Measurements from ENCODE around the gene SKIC8.

SKIC8 gene

DNA sequence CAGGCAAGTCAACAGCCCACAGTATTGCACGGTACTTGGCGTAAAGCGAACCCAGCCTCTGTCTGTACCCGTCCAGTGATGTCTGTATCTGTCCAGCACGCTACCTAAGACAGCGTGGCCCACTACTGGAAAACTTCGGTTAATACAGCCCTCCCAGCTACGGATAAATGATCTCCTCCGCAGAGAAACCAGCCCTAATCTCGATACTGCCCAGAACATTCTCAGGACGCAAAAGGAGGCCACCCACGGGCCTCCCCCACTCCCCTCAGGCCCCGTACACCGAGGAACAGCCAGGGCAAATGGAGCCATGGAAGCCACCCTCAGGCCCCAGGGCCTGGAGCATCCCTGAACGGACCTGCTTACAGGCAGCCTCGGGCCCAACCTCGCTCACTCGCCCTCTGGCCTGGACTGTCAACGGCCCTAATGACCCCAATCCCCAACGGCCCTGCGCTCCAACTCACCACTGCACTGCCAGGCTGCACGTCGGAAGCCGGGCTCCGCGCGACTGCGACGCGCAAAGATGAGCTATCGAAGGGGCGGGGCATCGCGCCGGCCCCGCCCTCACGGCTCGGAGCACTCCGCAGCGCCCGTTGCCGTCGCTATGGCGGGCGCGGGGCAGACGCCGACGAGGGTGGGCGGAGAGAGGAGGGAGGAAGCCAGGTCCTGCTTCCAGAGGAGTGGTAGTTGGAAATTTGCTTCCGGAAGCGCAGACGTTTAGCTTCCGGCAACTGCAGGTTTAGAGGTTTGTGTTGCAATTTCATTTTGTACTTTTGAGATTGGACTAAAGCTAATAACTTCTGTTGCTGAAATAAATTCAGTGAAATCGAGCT, at the start of gene SKIC8:
Gene SKIC8 (minus strand): TSS at position 509 of the 830 bp plus-strand sequence. CDS start 3,923 bp downstream, outside the sequence.
- peak; percentile 93 for DNase-seq (ENCODE audit: low read depth)

DNA sequence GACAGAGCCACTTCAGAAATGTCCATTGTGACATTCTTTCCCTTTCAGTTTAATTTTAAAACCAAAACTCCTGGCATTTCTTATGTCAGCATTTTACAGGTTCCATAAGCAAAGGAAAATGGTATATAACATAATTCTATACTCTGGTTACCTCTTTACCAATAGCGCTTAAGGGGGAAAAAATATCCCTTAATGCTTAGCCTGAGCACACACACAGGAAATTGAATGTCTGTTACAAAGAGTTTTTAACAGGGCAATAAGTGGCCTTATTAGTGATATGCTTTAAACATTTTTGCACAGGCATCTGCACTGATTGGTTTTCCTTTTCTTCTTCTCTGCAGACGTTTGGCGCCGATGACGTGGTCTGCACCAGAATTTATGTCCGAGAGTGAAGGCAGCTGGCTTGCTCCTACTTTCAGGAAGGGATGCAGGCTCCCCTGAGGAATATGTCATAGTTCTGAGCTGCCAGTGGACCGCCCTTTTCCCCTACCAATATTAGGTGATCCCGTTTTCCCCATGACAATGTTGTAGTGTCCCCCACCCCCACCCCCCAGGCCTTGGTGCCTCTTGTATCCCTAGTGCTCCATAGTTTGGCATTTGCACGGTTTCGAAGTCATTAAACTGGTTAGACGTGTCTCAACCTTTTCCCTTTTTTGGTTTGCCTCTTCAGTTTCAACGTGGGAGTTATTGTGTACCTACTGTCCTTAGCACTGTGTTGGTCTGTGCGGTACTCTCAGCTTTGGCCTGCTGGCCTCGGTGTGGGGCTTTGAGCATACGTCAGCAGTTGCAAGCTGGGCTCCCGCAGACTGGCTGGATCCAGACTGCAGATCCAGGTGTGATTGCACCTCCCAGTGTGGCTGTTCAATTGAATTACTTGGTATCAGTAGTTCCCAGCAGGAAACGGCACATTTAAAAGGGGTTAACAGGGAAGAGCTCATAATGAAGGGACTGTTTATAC, 48.5 kb upstream of the SKIC8 start:
- no peak for DNase-seq (ENCODE audit: low read depth)

DNA sequence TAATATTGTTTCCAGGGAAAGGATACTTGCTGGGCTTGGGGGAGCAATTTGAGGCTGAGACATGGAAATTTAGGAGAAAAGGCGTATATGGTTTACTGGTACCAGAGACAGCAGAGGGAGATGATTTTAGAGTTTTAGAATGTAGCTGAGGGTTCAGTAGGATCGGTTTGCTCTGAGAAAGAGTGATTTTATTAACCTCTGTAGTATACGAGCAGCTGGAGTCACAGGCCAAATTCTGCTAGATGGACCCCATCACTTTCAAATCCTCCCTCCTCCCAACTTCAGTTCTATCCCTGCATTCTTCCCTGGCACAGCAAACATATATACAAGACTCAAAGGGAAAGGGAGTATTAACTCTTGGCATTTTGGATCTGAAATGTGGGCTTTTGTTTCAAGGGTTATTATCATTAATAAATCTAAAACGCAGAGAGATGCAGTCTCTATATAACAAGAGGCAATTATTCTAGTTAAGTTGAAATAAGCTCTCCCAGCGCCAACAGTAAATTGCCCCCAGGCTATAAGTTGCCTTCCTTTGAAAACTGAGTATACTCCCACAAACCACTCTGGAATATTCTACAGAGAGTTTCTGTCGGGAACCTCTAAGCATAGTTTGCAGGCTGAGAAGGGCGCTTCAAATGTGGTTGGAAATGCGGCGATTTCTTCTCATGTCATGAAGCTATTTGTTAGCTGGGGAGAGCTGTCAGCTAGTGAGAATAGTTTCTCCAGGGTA, 46.2 kb upstream of the SKIC8 start:
- no peak for DNase-seq (ENCODE audit: low read depth)

DNA sequence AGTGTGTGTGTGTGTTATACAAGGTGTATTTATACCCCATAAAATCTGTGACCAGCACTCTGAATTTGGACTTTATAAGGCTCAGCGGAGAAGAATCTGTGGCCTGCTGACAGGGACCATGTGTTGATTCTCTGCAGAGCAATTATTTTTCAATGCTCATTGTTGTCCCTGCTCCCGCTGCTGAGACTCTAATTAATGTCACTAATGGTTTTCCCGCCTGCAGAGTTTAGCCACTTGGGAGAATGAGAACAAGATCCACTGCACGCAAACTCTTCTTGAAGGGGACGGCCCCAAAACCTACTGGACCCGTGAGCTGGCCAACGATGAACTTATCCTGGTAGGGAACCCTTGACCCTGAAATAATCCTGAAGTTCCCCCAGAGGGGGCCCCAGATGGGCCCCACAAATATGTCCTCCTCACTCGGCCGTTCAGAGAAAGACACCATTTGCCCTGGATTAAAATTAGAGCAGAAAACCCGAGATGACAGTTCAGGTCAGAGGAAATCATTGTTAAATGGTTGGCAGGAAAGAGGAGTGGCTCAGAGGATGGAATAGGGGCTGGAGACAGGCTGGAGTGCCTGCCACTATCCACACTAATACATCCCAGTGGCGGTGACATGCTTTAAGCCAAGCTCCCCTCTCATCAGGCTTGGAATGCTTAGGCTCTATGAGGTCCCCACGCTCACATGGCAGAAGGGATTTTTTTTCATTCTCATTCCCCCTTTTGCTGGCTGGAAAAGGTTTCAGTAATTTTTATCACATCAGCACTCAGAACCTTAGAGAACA, 44.1 kb upstream of the SKIC8 start:
- no peak for DNase-seq (ENCODE audit: low read depth)

DNA sequence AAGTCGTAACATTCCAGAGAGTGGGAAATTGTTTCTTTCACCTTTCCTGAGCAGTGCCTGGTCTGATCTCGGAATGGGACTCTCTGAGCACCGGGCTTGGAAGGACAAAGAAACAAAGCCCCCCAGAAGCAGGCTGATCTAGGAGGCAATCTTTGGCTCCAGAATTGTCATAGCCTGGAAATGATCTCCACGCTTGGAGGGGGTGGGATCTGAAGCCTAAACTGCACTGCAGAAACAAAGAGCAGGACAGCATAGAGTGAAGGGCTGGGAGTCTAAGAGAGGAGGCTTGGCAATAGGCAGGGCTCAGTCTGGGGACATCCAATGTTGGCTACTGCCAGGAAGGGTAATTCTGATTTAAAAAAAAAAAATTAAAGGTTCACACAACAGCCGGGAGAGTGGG, 42.6 kb upstream of the SKIC8 start:
- DNase-seq (ENCODE audit: low read depth), result no peak

DNA sequence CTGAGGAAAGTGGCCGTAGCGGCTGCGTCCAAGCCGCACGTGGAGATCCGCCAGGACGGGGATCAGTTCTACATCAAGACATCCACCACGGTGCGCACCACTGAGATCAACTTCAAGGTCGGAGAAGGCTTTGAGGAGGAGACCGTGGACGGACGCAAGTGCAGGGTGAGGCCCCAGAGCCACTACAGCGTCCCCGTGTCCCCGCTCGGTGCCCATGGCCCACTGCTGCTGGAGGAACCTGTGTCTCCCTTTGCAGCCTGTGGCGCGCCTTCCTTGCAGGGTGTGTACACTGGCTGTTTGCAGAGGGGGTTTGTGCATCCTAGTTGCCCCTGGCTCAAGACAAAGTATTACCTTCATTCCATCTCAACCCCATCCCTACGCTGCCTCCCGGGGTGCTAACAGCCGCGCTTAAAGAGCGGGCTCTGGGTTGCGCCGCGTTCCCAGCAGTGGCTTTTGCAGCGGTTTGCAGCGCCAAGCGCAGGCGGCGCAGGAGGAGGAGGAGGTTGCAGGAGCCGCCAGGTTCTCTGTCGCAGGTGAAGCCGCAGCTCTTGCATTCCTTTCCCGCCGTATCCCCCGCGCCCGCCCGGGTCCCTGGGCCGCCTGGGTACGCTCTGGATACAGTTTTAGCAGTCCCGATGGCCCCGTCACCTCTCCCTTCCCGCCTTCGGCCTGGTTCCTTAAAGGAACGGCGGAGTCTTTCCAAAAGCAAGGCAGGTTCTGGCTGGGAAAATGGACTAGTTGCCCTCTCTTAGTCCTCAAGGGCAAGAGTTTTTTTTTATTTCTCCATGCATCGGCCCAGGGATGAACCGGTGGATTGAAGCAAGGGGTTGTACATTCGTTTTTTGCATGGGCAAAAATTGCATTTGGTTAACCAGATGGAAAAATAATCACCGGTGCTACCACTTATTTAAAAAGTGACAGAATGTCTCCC, 41.9 kb upstream of the SKIC8 start:
- DNase-seq (ENCODE audit: low read depth), result no peak

DNA sequence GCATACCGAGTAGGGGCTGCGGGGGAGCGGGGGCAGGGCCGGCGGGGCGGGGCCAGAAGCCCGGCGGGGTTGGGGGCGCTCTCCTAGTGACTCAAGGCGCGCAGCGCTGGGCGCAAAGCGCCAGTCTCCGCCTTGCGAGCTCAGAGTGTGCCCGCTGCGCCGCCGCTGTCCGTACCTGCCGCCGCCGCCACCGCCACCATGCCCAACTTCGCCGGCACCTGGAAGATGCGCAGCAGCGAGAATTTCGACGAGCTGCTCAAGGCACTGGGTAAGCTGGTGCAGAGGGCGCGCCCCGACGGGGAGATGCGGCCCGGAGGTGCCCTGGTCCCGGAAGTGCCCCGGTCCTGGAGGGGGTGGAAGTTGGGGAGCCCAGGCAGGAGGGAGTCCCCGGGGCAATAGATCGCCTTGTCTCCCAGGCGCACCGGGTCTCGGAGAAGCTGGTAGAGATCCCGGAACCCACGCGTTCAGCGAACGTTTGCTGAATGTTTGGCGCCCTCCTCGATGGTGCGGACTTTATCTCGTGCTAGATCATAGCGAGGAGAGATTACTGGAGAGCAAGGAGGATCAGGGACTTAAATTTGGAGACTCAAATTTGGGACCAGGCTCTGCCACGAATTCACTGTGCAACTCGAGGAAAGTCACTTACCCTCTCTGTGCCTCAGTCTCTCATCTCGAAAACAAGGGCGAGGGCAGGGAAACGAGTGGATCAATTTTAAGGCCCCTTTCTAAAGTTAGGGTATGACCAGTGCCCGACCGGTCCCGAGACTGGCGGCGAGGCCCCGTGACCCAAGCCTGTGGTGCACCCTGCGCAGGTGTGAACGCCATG, 41.0 kb upstream of the SKIC8 start, which contains the start of gene CRABP1:
Gene CRABP1 (plus strand): TSS at position 123 of the 826 bp plus-strand sequence. CDS start 76 bp downstream, at position 199.
- no peak for DNase-seq (ENCODE audit: low read depth)

DNA sequence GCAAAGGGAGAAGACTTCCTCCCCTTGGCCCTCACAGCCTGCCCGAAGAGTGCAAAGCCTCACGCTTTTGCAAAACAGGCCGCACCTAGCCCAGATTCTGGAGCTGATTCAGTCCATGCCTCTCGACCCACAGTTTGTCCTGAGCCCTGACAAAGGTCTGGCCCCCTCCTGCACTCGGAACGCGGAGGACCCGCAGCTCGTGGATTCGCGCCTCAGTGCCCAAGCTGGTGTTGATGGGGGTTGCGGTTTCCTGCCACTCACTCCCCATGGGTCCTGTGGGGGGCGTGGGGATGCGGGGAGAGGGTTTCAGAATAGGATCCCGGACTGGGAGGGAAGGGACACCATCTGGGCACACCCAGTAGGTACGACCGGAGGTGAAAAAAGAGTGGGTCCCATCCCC, 40.1 kb upstream of the SKIC8 start:
- DNase-seq (ENCODE audit: low read depth), result no peak

DNA sequence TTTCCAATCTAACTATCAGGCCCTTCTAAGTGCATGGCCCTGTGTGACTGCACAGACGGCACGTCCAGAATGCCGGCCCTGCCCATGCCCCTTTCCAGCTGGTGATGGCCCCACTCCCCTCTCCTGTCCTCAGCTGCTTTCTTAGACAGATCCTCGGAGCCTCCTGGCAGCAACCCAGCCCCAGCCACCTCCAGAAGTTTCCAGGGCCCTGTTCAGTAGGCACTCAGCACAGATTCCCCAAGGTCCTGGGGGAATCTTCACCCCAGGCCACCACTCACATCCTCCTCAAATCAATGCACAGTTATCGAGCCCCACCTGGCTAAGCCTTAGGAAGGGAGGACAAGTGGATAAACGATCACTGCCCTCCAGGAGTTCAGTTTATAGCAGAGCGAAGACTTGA, 39.4 kb upstream of the SKIC8 start:
- no peak for DNase-seq (ENCODE audit: low read depth)

DNA sequence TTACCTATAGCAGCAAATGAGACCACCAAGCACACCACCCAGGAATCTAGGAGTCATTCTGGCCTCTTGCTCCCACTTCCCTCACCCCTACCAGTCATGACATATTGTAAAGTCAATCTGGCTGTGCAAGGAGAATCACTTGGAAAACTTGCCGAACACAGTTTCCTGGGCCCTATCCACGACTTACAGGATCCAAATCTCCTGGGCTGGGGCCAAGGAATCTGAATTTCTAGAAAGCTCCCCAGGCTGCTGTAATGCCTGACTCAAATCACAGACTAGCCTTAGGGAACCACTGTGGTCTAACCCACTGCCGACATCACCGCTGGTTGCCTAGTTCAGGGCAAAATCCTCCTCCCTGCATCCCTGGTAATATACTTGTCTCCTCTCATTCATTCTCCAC, 36.6 kb upstream of the SKIC8 start:
- DNase-seq (ENCODE audit: low read depth), result no peak

DNA sequence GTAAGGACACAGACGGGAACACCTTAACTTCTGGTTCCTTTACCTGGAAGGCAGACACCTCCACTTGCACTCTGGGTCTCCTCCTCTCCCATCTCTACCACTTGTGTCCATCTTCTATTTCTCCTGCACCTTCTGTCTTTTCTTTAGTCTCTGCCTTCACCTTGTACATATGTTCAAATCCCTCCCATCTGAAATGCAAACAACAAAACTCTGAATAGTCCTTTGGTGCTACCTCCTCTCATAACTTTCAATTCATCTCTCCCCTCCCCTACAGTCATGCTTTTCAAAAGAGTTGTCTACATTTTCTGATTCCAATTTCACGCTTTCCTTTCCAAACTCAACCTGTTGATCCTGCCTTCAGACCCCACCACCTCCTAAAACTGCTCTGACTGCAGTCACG, 35.4 kb upstream of the SKIC8 start:
- DNase-seq (ENCODE audit: low read depth), result no peak

DNA sequence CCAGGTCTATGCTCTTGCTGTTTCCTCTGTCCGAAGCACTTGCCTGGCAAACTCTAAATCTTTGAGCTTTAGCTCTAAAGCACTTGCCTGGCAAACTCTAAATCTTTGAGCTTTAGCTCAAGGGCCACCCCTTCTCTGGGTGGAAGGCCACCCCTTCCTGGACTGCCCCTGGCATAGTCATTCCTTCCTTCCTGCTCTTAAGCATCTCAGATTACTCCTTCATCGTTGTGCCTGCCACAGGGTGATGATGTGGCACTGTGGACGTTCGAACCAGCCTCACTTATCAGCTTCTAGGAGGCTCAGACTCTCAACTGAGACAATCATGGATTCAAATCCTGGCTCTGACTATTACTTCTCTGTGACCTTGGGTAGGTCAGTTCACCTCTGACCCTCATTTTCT, 30.2 kb upstream of the SKIC8 start:
- peak; percentile 30 for DNase-seq (ENCODE audit: low read depth)

DNA sequence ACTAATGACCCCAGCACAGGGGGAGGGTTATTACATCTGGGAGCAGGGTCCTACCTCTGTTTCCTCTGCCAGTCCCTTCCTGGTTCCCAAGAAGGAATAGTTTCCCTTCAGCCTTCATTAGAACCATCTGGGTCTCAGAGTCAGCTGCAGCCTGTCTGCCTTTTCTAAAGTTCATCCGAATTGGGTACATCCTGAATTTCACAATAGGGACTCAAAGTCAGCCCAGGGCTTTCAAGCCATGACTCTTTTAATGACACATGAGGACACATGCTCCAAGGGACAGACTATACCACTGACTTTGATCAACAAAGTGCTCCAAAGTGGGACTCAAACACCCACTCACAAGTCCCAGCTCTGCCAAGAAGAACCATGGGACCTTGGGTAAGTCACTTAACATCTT, 28.1 kb upstream of the SKIC8 start:
- DNase-seq (ENCODE audit: low read depth), result peak; percentile 23

DNA sequence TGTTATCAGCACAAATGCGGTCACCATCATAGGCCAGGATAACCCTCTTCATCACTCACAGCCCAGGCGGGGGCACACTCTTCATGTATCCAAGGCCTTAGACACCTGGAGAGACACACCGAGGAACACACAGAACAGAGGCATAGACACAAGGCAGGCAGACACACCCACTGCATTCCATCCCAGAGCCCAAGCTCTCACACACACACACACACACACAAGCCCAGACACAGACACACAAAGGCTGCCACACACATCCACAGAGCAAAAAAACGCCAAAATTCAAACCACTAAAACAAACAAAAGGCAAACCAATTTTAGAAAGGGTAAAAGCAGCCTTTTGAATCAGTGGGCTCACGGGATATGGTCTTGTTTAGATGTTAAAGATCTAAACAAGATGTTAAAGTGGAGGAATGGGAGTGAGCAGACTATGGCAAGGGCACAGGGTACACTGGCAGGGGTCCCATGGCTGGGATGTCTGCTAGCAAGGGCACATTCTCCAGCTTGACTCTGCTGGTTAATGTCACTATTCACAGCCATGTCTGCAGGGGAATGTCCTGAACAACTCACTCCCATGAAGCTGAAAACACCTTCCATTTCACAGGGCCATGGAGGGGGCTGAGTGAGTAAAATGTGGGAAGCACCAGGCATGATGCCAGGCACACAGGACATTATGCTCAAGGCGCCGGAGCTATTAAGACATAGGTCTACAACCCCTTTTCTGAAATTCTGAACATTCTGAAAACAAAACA, 25.9 kb upstream of the SKIC8 start:
- peak; percentile 34 for DNase-seq (ENCODE audit: low read depth)

DNA sequence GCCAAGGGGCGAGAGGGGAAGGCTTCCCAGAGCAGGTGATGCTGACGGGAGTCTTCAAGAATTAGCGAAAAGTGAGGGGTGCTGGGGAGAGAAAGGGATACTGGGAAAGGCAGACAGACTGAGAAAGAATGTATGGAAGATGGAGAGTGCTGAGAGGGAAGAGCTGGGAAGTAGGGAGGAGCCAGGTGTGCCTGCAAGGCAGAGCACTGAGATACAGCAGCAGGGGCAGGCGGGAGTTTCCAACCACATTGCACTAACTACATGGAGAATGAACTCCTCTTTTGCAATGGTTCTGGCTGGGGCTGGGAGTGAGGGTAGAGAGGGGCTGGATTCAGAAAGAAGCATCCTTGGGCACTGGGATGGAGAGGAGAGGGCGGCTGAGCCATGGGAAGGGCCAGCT, 24.7 kb upstream of the SKIC8 start:
- DNase-seq (ENCODE audit: low read depth), result no peak

DNA sequence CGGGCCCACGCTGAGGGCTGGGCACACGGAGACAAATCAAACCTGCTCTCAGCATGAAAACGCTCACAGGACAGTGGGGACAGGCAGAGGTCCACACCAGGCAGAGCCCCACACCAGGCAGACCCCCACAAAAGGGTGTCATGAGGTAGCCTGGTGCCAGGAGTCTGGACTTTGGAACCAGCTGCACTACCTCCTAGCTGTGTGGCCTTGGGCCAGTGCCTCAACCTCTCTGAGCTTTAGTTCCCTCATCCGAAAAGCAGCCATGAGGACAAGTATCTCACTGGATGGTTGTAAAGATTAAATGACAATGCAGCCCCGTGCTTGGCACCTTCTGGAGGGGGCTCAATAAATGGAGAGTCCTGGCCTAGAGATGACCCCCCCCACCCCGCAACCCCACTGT, 24.3 kb upstream of the SKIC8 start:
- no peak for DNase-seq (ENCODE audit: low read depth)

DNA sequence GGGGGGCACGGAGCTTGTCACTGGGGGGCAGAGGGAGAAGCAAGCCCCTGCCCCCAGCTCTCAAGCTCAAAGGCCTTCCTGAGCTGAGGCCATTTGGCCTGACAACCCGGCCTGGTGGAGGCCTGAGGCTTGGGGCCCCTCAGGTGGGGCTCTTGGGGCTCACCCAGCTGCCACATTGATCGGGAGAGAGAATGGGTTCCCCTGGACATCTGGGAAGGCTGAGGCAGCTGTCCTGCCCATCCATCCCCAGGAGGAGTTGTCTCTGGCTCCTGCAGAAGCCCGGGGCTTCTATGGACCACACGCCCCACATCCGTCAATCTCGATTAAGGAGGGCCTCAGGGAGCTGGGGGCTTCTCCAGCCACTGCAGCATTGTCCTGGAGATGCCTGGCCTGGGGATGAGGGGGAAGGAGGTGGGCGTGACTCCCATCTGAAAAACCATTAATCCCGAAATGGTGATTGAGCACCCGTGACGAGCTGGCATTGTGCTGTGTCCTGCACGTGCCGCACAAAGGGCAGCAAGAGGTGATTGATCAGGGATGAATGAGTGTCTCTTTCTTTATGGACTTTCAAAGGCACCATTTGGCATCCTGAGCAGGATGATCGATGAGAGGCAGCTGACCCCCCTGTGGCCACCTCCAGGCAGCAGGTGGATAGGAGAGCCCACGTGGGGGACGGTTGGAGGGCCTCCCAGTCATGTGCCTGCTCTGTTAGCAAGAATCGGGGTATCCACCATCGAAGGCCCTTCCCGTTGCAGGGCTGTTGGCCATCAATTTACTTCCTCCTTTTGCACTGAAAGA, 23.5 kb upstream of the SKIC8 start:
- no peak for DNase-seq (ENCODE audit: low read depth)

DNA sequence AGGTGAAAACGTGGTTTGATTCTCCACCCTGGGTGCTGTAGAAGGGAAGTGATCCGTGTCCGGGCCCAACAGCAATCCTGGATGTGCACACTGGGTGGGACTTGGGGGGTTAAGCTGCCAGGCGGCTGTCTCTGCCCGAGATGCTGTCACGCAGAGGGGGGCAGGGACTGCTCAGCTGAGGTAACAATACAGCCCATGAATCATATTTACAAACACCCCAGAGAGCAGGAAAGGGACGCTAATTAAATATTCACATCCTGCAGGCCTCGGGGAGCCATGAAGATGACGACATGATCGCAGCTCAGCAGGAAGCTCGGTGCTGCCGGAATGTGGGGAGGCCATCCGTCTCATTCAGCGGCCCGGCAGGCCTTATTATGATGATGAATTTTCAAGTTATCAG, 22.8 kb upstream of the SKIC8 start:
- peak; percentile 64 for DNase-seq (ENCODE audit: low read depth)
